Measurements from ENCODE around the gene RRM2. TPM values are rescaled to one million over a fixed set of nuclear protein-coding genes. Genes with fewer than 3 reads are reported as not detected.

Gene RRM2
- total RNA-seq, 2 donors from 2014 or later, result 1.9 to 6.1 TPM

DNA sequence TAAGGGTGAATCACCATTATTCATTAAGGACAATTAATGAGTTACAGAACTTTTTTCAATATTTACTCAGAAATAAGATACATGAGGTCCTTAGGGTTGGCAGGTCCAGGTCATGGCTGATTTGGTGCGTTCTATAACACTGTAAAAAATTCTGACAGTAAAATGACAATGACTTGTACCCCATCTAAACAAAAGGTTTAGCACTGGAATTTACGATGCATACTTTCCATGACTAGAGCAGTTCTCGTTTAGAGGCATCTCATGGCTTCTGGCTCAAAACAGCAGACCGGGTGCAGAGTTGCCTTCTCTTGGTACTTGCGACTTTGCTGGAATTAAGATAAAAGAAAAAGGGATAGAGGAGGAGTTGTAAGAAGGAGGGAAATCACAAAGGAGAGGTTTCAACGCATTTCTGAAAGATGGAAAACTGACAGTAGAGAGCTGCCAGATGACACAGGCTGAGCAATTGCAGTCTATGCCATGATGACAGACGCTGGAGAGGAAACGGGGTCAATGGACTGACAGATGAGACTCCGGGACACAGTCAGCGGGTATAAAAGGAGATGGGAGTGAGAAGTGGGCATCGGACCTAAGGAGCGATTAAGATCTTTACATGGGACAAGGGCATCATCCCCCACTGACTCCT lies 38.2 kb upstream of the RRM2 start:
- TF ChIP-seq, protein P1, sequence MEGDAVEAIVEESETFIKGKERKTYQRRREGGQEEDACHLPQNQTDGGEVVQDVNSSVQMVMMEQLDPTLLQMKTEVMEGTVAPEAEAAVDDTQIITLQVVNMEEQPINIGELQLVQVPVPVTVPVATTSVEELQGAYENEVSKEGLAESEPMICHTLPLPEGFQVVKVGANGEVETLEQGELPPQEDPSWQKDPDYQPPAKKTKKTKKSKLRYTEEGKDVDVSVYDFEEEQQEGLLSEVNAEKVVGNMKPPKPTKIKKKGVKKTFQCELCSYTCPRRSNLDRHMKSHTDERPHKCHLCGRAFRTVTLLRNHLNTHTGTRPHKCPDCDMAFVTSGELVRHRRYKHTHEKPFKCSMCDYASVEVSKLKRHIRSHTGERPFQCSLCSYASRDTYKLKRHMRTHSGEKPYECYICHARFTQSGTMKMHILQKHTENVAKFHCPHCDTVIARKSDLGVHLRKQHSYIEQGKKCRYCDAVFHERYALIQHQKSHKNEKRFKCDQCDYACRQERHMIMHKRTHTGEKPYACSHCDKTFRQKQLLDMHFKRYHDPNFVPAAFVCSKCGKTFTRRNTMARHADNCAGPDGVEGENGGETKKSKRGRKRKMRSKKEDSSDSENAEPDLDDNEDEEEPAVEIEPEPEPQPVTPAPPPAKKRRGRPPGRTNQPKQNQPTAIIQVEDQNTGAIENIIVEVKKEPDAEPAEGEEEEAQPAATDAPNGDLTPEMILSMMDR (IDR thresholded peaks at IDR 0.05), result no peak
- TF ChIP-seq POLR2AphosphoS5 (IDR thresholded peaks at IDR 0.05) (no peak), POLR2A (IDR thresholded peaks at IDR 0.05) (no peak)
- intact Hi-C loops (cut with DNase I), result no loop called here
- Histone ChIP-seq H3K9me3 (no peaks in the 10 kb centered on the region), H3K4me3 (no peak overlapping the region), H3K27ac (no peak overlapping the region), H3K36me3 (no peaks in the 10 kb centered on the region), H3K4me1 (replicated peaks) (no peaks in the 10 kb centered on the region), H3K27me3 (replicated peaks; ENCODE audit: insufficient read depth) (peaks cover 7% of the 10 kb centered on the region)
- WGBS, result 46% methylated on average over 12 of the region's 12 CpGs
- DNase-seq (ENCODE audit: low spot score), result no peak

DNA sequence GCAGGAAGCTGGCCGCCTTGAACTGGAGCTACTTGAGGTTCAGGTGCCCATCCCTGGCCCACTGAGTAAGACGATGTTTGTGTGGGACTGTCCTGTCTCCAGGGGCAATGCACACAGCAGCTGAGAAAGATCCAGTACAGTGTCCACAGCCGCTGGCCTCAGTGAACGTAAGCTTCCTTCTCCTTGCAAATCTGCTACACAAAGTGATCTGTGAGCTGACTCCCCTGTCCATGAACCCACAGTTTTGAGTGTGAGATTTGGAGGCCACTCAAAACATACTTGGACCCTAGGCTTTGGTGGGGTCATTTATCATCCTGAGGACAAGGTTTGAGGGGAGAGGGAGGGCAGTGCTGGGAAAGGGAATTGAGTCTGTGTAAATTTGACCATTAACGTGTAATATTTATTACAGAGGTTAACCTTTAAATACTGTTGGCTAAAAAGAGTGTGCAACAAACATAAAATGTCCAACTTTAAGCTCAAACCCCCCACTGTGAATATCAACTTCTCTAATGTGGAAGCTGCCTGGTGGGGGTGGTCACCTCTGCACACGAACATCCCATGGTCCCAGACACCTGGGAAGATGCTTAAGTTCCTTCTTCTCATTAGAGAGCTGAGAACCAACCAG lies 37.4 kb upstream of the RRM2 start:
- DNase-seq (ENCODE audit: low spot score), result no peak
- H3K4me3 ChIP-seq, result no peak overlapping the region
- WGBS, result 71% methylated on average over 6 of the region's 6 CpGs
- intact Hi-C loops (cut with DNase I), result no loop called here
- no peaks in the 10 kb centered on the region for H3K36me3 ChIP-seq
- H3K27ac ChIP-seq, result no peak overlapping the region
- H3K9me3 ChIP-seq, result no peaks in the 10 kb centered on the region
- no peaks in the 10 kb centered on the region for H3K4me1 ChIP-seq (replicated peaks)
- H3K27me3 ChIP-seq (replicated peaks; ENCODE audit: insufficient read depth), result peaks cover 7% of the 10 kb centered on the region
- TF ChIP-seq, protein P1 (IDR thresholded peaks at IDR 0.05), result no peak
- TF ChIP-seq POLR2AphosphoS5 (IDR thresholded peaks at IDR 0.05) (no peak), POLR2A (IDR thresholded peaks at IDR 0.05) (no peak)

DNA sequence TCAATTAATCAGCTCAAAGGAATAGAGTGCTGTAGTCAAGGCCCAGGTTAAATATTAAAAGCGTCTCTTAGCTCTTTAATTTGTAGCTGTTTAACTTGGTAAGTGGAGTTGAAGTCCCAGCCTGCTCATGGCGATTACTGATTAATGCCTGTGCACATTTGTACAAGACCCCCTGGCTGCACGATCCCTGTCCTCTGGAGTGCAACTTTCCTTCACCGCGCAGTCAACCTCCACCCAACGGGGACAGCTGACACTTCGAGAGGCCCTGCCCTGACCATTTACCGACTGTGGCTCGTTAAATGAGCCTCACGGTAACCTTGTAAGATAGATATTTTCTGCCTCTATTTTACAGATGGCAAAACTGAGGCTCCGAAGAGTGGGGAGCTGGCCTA lies 36.9 kb upstream of the RRM2 start:
- no peaks in the 10 kb centered on the region for H3K4me1 ChIP-seq (replicated peaks)
- intact Hi-C loops (cut with DNase I), result no loop called here
- H3K27ac ChIP-seq, result no peak overlapping the region
- TF ChIP-seq POLR2AphosphoS5 (IDR thresholded peaks at IDR 0.05), result no peak
- TF ChIP-seq POLR2A (IDR thresholded peaks at IDR 0.05), result no peak
- TF ChIP-seq, protein P1 (IDR thresholded peaks at IDR 0.05), result no peak
- peaks cover 7% of the 10 kb centered on the region for H3K27me3 ChIP-seq (replicated peaks; ENCODE audit: insufficient read depth)
- DNase-seq (ENCODE audit: low spot score), result no peak
- WGBS, result 85% methylated on average over 11 of the region's 11 CpGs
- H3K9me3 ChIP-seq, result no peaks in the 10 kb centered on the region
- H3K36me3 ChIP-seq, result no peaks in the 10 kb centered on the region
- H3K4me3 ChIP-seq, result no peak overlapping the region

DNA sequence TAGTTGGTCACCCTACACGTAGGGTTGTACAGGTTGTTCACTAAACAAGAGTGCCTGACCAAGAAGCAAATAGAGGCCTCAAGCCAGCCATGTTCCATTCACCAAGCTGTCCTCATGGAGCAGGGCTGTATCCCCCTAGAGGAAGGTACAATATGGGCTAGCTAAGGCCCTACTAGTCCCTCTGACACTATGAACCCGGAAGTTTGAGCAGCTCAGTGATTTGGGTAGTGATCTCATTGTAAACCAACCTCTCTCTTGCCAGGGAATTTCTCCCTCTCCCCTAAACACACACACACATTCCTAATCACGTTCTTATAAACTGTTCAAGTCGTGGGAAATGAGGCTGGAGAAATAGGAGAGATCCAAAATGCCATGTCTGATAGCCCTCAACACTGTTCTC lies 35.6 kb upstream of the RRM2 start:
- TF ChIP-seq, protein P1 (IDR thresholded peaks at IDR 0.05), result no peak
- TF ChIP-seq POLR2A (IDR thresholded peaks at IDR 0.05) (no peak), POLR2AphosphoS5 (IDR thresholded peaks at IDR 0.05) (no peak)
- Histone ChIP-seq H3K27me3 (replicated peaks; ENCODE audit: insufficient read depth) (peaks cover 7% of the 10 kb centered on the region), H3K27ac (no peak overlapping the region), H3K4me3 (no peak overlapping the region), H3K36me3 (no peaks in the 10 kb centered on the region), H3K4me1 (replicated peaks) (no peaks in the 10 kb centered on the region), H3K9me3 (no peaks in the 10 kb centered on the region)
- 63% methylated on average over 4 of the region's 4 CpGs for WGBS
- DNase-seq (ENCODE audit: low spot score), result no peak
- intact Hi-C loops (cut with DNase I), result no loop called here

DNA sequence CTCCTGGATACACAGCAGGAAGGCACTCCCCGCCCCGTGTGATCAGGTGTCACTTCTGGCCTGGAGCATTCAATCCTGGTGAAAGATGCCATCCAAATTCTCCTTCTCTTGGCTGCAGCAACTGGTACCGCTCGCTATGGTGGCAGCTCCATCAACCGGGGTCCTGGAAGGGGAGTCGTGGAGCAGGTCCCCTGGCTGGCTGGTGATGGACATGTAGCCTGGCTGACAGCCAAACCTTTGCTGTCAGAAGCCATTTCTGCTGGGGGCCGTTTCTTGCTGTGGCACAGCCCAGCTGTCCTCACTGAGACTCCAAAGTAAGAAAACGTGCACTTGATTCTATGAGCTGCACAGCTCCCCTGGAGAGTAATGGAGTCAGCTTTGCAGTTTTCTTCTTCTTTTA lies 35.2 kb upstream of the RRM2 start:
- no peak overlapping the region for H3K4me3 ChIP-seq
- TF ChIP-seq, protein P1 (IDR thresholded peaks at IDR 0.05), result no peak
- TF ChIP-seq POLR2AphosphoS5 (IDR thresholded peaks at IDR 0.05) (no peak), POLR2A (IDR thresholded peaks at IDR 0.05) (no peak)
- H3K36me3 ChIP-seq, result no peaks in the 10 kb centered on the region
- no peak overlapping the region for H3K27ac ChIP-seq
- DNase-seq (ENCODE audit: low spot score), result no peak
- H3K9me3 ChIP-seq, result no peaks in the 10 kb centered on the region
- no peaks in the 10 kb centered on the region for H3K4me1 ChIP-seq (replicated peaks)
- H3K27me3 ChIP-seq (replicated peaks; ENCODE audit: insufficient read depth), result peaks cover 7% of the 10 kb centered on the region
- WGBS, result 46% methylated on average over 8 of the region's 8 CpGs
- intact Hi-C loops (cut with DNase I), result no loop called here
